DND-41 (cell line): ENCODE measurements around the gene RBKS.

Source experiments
- ATAC-seq: fragments of 200-7000 bp; cut with Tn5 transposase; 3 replicates; pipeline ENCODE4 v1.9.1; 2021; ENCODE audit warnings: low read depth; ENCODE audit not compliant: insufficient read depth
- DNase-seq: peaks from one replicate; pipeline ENCODE4 v3.0.0-alpha.2; 2020
- H2AFZ ChIP-seq: 2 replicates; pipeline ENCODE4 v1.6.0; 2012; ENCODE audit warnings: low read depth, low read length
- H3K27ac ChIP-seq: 2 replicates; pipeline ENCODE4 v1.5.1; 2012; ENCODE audit warnings: low read length, inconsistent platforms
- H3K27me3 ChIP-seq: fragments of 200-600 bp; sonication (generic); 2 replicates; pipeline ENCODE4 v1.6.0; 2012; ENCODE audit warnings: low read length, mild to moderate bottlenecking, inconsistent platforms; ENCODE audit not compliant: insufficient read depth, poor library complexity
- H3K36me3 ChIP-seq: 2 replicates; pipeline ENCODE4 v1.5.1; 2012; ENCODE audit warnings: low read length, inconsistent platforms; ENCODE audit not compliant: insufficient read depth
- H3K4me1 ChIP-seq: 2 replicates; pipeline ENCODE4 v1.5.1; 2012; ENCODE audit warnings: mild to moderate bottlenecking, low read length; ENCODE audit not compliant: insufficient read depth
- H3K4me2 ChIP-seq: 2 replicates; pipeline ENCODE4 v1.6.0; 2012; ENCODE audit warnings: mild to moderate bottlenecking, moderate library complexity, low read length, inconsistent platforms; ENCODE audit not compliant: insufficient read depth
- H3K4me3 ChIP-seq, 2 experiments: fragments of 200-600 bp in 1 of 2; shearing (Covaris generic) in 1 of 2; 2 replicates each; pipeline ENCODE4 v1.5.1; 2012 to 2016; ENCODE audit warnings: inconsistent platforms in 2 of 2, low read length in 2 of 2, mild to moderate bottlenecking in 2 of 2, low read depth in 1 of 2, moderate library complexity in 1 of 2
- H3K79me2 ChIP-seq: 2 replicates; pipeline ENCODE4 v1.6.0; 2012; ENCODE audit warnings: low read length, inconsistent platforms; ENCODE audit not compliant: insufficient read depth
- H3K9ac ChIP-seq: 2 replicates; pipeline ENCODE4 v1.6.0; 2012; ENCODE audit warnings: low read depth, mild to moderate bottlenecking, inconsistent platforms, low read length, moderate library complexity
- H3K9me3 ChIP-seq: 2 replicates; pipeline ENCODE4 v1.5.1; 2012; ENCODE audit warnings: low read length, moderate library complexity, mild to moderate bottlenecking, inconsistent platforms; ENCODE audit not compliant: insufficient read depth, severe bottlenecking
- H4K20me1 ChIP-seq: 2 replicates; pipeline ENCODE4 v1.6.0; 2012; ENCODE audit warnings: low read length; ENCODE audit not compliant: insufficient read depth
- CTCF ChIP-seq: IDR thresholded peaks from 2 replicates; pipeline ENCODE4 v1.5.1; 2012; ENCODE audit warnings: borderline replicate concordance, low read length, moderate library complexity, mild to moderate bottlenecking; ENCODE audit not compliant: poor library complexity, severe bottlenecking; ENCODE audit errors: extremely low read depth
- EZH2 ChIP-seq: IDR thresholded peaks from 3 replicates; pipeline ENCODE4 v1.6.1; 2012; ENCODE audit warnings: borderline replicate concordance, low read depth, mild to moderate bottlenecking, moderate library complexity, low read length, inconsistent platforms; ENCODE audit not compliant: severe bottlenecking

Gene RBKS

GRCh38 chr2:27852691-27853090, 37.5 kb downstream of the RBKS start:
- TF ChIP-seq EZH2 (no peak), CTCF (no peak)
- ATAC-seq (no peak), DNase-seq (no peak)
- H3K27me3 ChIP-seq, result no peaks in the 10 kb centered on the region
- no peak overlapping the region for H3K9ac ChIP-seq
- H3K36me3 ChIP-seq, result no peaks in the 10 kb centered on the region
- H2AFZ ChIP-seq, result no peak overlapping the region
- H3K27ac ChIP-seq, result no peak overlapping the region
- no peaks in the 10 kb centered on the region for H4K20me1 ChIP-seq
- peaks cover under 1% of the 10 kb centered on the region for H3K9me3 ChIP-seq
- H3K4me1 ChIP-seq, result no peaks in the 10 kb centered on the region
- no peak overlapping the region for H3K4me3 ChIP-seq
- H3K79me2 ChIP-seq, result no peaks in the 10 kb centered on the region
- no peak overlapping the region for H3K4me2 ChIP-seq

GRCh38 chr2:27849558-27850205, 40.5 kb downstream of the RBKS start:
- no peak for ATAC-seq
- no peak for DNase-seq
- no peak overlapping the region for H2AFZ ChIP-seq
- no peaks in the 10 kb centered on the region for H3K36me3 ChIP-seq
- H3K4me3 ChIP-seq, result no peak overlapping the region
- H3K9ac ChIP-seq, result no peak overlapping the region
- no peaks in the 10 kb centered on the region for H3K79me2 ChIP-seq
- no peaks in the 10 kb centered on the region for H3K4me1 ChIP-seq
- no peak overlapping the region for H3K27ac ChIP-seq
- H3K27me3 ChIP-seq, result no peaks in the 10 kb centered on the region
- H4K20me1 ChIP-seq, result no peaks in the 10 kb centered on the region
- H3K9me3 ChIP-seq, result no peaks in the 10 kb centered on the region
- no peak overlapping the region for H3K4me2 ChIP-seq
- no peak for TF ChIP-seq CTCF
- TF ChIP-seq EZH2, result no peak

- Histone ChIP-seq H3K79me2 (no peaks in the 10 kb centered on the region), H4K20me1 (no peaks in the 10 kb centered on the region), H3K4me2 (no peak overlapping the region), H3K4me1 (no peaks in the 10 kb centered on the region), H3K27ac (no peak overlapping the region), H3K9ac (no peak overlapping the region), H2AFZ (no peak overlapping the region), H3K9me3 (no peaks in the 10 kb centered on the region), H3K36me3 (no peaks in the 10 kb centered on the region), H3K27me3 (no peaks in the 10 kb centered on the region), H3K4me3 (no peak overlapping the region)
- ATAC-seq (no peak), DNase-seq (no peak)
- no peak for TF ChIP-seq CTCF
- TF ChIP-seq EZH2, result no peak
Observed at GRCh38 chr2:27847333-27847732, 42.9 kb downstream of the RBKS start.
